ENCODE measurements around the gene CALR3.
"Not testable (repeated sequence)": the region's sequence is repeated elsewhere in the genome, so short reads cannot be mapped to it uniquely, and the experiment has no call there.

CALR3 gene

DNA sequence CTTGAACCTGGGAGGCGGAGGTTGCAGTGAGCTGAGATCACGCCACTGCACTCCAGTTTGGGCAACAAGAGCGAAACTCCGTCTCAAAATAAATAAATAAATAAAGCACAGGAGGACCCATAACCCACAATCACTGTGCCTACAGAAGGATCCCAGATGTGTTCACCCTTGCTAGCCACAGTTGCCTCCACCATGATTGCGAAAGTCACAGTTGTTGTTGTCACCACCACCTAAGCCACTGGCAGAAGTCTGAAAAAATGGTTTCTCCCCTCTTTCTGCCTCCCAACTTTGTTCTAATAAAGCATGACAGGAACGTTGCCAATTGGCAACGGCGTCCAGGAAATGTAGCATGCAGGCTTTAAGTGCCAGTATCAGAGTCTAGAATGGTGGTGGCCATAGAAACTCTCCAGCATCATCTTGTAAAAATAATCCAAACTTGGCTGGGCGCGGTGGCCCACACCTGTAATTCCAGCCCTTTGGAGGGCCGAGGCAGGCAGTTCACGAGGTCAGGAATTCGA lies 22.0 kb downstream of the CALR3 start:
- TF ChIP-seq, protein P1, sequence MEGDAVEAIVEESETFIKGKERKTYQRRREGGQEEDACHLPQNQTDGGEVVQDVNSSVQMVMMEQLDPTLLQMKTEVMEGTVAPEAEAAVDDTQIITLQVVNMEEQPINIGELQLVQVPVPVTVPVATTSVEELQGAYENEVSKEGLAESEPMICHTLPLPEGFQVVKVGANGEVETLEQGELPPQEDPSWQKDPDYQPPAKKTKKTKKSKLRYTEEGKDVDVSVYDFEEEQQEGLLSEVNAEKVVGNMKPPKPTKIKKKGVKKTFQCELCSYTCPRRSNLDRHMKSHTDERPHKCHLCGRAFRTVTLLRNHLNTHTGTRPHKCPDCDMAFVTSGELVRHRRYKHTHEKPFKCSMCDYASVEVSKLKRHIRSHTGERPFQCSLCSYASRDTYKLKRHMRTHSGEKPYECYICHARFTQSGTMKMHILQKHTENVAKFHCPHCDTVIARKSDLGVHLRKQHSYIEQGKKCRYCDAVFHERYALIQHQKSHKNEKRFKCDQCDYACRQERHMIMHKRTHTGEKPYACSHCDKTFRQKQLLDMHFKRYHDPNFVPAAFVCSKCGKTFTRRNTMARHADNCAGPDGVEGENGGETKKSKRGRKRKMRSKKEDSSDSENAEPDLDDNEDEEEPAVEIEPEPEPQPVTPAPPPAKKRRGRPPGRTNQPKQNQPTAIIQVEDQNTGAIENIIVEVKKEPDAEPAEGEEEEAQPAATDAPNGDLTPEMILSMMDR (conservative IDR thresholded peaks at IDR 0.05; ENCODE audit: low read length), result no peak
- TF ChIP-seq EZH2phosphoT487 (IDR thresholded peaks at IDR 0.05; ENCODE audit: borderline replicate concordance), result no peak
- Histone ChIP-seq H3K36me3 (ENCODE audit: insufficient read depth, low read length) (no peaks in the 10 kb centered on the region), H3K79me2 (ENCODE audit: insufficient read depth, low read length) (peaks cover 27% of the 10 kb centered on the region), H3K4me1 (ENCODE audit: insufficient read depth, low read length, poor library complexity, severe bottlenecking) (peaks cover 23% of the 10 kb centered on the region), H3K4me3 (ENCODE audit: low read length, poor library complexity, severe bottlenecking) (no peak overlapping the region), H4K20me1 (ENCODE audit: insufficient read depth, low read length, poor library complexity, severe bottlenecking) (peaks cover 18% of the 10 kb centered on the region), H2AFZ (ENCODE audit: low read length) (no peak overlapping the region), H3K9me3 (ENCODE audit: insufficient read depth, low read depth, low read length) (no peaks in the 10 kb centered on the region), H3K9ac (ENCODE audit: low read depth, low read length, poor library complexity, severe bottlenecking) (no peak overlapping the region), H3K4me2 (ENCODE audit: low read depth, low read length, poor library complexity, severe bottlenecking) (no peak overlapping the region), H3F3A (ENCODE audit: low read depth) (no peaks in the 10 kb centered on the region), H3K9me2 (replicated peaks; ENCODE audit: low read depth, low read length) (no peaks in the 10 kb centered on the region), H3K27me3 (ENCODE audit: insufficient read depth, low read length, poor library complexity, severe bottlenecking) (no peaks in the 10 kb centered on the region)

DNA sequence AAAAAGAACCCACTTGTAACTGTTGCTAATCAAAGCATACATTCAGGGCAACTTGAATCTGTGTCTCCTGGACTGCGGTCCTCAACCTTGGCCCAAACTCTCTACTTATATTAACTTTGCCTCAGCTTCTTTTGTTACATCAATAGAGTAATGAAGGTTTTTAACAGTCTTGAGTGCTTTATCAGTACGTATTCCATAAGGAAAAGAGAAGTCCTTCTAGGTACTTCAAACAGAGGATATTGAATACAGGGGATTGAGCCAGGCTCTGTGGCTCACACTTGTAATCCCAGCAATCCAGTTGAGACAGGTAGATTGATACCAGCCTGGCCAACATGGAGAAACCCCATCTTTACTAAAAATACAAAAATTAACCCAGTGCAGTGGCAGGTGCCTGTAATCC lies 23.0 kb downstream of the CALR3 start:
- Histone ChIP-seq H3K4me2 (ENCODE audit: low read depth, low read length, poor library complexity, severe bottlenecking) (no peak overlapping the region), H3K9me3 (ENCODE audit: insufficient read depth, low read depth, low read length) (no peaks in the 10 kb centered on the region)
- TF ChIP-seq EZH2phosphoT487 (IDR thresholded peaks at IDR 0.05; ENCODE audit: borderline replicate concordance), result no peak
- TF ChIP-seq, protein P1 (conservative IDR thresholded peaks at IDR 0.05; ENCODE audit: low read length), result no peak

DNA sequence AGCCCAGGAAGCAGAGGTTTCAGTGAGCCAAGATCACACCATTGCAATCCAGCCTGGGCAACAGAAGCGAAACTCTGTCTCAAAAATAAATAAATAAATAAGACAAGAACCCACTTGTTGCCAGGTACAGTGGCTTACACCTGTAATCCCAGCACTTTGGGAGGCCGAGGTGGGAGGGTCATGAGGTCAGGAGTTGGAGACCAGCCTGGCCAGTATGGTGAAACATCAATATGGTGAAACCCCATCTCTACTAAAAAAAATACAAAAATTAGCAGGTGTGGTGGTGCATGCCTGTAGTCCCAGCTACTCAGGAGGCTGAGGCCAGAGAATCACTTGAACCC lies 23.4 kb downstream of the CALR3 start:
- H3K9me2 ChIP-seq (replicated peaks; ENCODE audit: low read depth, low read length); H3K9me3 ChIP-seq (ENCODE audit: insufficient read depth, low read depth, low read length); H3K36me3 ChIP-seq (ENCODE audit: insufficient read depth, low read length); H3K27me3 ChIP-seq (ENCODE audit: insufficient read depth, low read length, poor library complexity, severe bottlenecking); H3F3A ChIP-seq (ENCODE audit: low read depth): not testable (repeated sequence)
- peaks cover 24% of the 10 kb centered on the region for H4K20me1 ChIP-seq (ENCODE audit: insufficient read depth, low read length, poor library complexity, severe bottlenecking)
- H3K4me2 ChIP-seq (ENCODE audit: low read depth, low read length, poor library complexity, severe bottlenecking), result peak overlapping the region; percentile 76
- peaks cover 41% of the 10 kb centered on the region for H3K79me2 ChIP-seq (ENCODE audit: insufficient read depth, low read length)
- H3K4me1 ChIP-seq (ENCODE audit: insufficient read depth, low read length, poor library complexity, severe bottlenecking), result peaks cover 31% of the 10 kb centered on the region
- peak overlapping the region; percentile 63 for H3K9ac ChIP-seq (ENCODE audit: low read depth, low read length, poor library complexity, severe bottlenecking)
- peak overlapping the region; percentile 99 for H3K4me3 ChIP-seq (ENCODE audit: low read length, poor library complexity, severe bottlenecking)
- H2AFZ ChIP-seq (ENCODE audit: low read length), result peak overlapping the region; percentile 88

More for the DNA sequence above, 23.0 kb downstream of the CALR3 start:
- H2AFZ ChIP-seq (ENCODE audit: low read length), result no peak overlapping the region
- H3K9me2 ChIP-seq (replicated peaks; ENCODE audit: low read depth, low read length), result no peaks in the 10 kb centered on the region
- H3K4me3 ChIP-seq (ENCODE audit: low read length, poor library complexity, severe bottlenecking), result no peak overlapping the region
- H3K79me2 ChIP-seq (ENCODE audit: insufficient read depth, low read length), result peaks cover 36% of the 10 kb centered on the region
- no peaks in the 10 kb centered on the region for H3K27me3 ChIP-seq (ENCODE audit: insufficient read depth, low read length, poor library complexity, severe bottlenecking)
- no peaks in the 10 kb centered on the region for H3K36me3 ChIP-seq (ENCODE audit: insufficient read depth, low read length)
- peaks cover 27% of the 10 kb centered on the region for H3K4me1 ChIP-seq (ENCODE audit: insufficient read depth, low read length, poor library complexity, severe bottlenecking)
- peaks cover 19% of the 10 kb centered on the region for H4K20me1 ChIP-seq (ENCODE audit: insufficient read depth, low read length, poor library complexity, severe bottlenecking)
- H3K9ac ChIP-seq (ENCODE audit: low read depth, low read length, poor library complexity, severe bottlenecking), result no peak overlapping the region
- H3F3A ChIP-seq (ENCODE audit: low read depth), result no peaks in the 10 kb centered on the region
